GM19324 (cell line): Measurements from ENCODE around the gene NDUFA8.

Experiments
- ATAC-seq: cut with Tn5 transposase; IDR thresholded peaks from one replicate; pipeline ENCODE4 v1.9.1; 2021; ENCODE audit warnings: mild to moderate bottlenecking, moderate library complexity; ENCODE audit not compliant: unreplicated experiment, low FRiP score

Gene NDUFA8

GRCh38 chr9:122186301-122186700 is 26.7 kb upstream of the NDUFA8 start:
- no peak for ATAC-seq

GRCh38 chr9:122184551-122184950 is 25.0 kb upstream of the NDUFA8 start:
- ATAC-seq = no peak

GRCh38 chr9:122183501-122183900 is 23.9 kb upstream of the NDUFA8 start:
- no peak for ATAC-seq

GRCh38 chr9:122180633-122181032 is 21.1 kb upstream of the NDUFA8 start:
- no peak for ATAC-seq

- ATAC-seq = no peak
These were observed 20.1 kb upstream of the NDUFA8 start for GRCh38 chr9:122179690-122180074.

GRCh38 chr9:122179054-122179689 is 19.6 kb upstream of the NDUFA8 start:
- no peak for ATAC-seq

GRCh38 chr9:122176916-122177315 is 17.3 kb upstream of the NDUFA8 start:
- ATAC-seq = no peak

- ATAC-seq = no peak
These were observed 14.1 kb upstream of the NDUFA8 start for GRCh38 chr9:122173670-122174069.

- ATAC-seq = no peak
These were observed 12.6 kb upstream of the NDUFA8 start for GRCh38 chr9:122172131-122172530.

- ATAC-seq = no peak
These were observed 8.8 kb upstream of the NDUFA8 start for GRCh38 chr9:122168356-122168755.

- no peak for ATAC-seq
These were observed 4.7 kb upstream of the NDUFA8 start for GRCh38 chr9:122164286-122164685.

- no peak for ATAC-seq
These were observed 2.8 kb upstream of the NDUFA8 start for GRCh38 chr9:122162415-122162814.

GRCh38 chr9:122159925-122160246 is 307 bp upstream of the NDUFA8 start:
- no peak for ATAC-seq

- ATAC-seq = no peak
These were observed 1.4 kb downstream of the NDUFA8 start for GRCh38 chr9:122158202-122158601.

GRCh38 chr9:122155796-122156195 is 3.8 kb downstream of the NDUFA8 start:
- no peak for ATAC-seq

GRCh38 chr9:122151267-122151828 is 8.2 kb downstream of the NDUFA8 start:
- ATAC-seq = no peak

- ATAC-seq = no peak
These were observed 14.1 kb downstream of the NDUFA8 start for GRCh38 chr9:122145592-122145863.

GRCh38 chr9:122144836-122145591 is 14.6 kb downstream of the NDUFA8 start:
- no peak for ATAC-seq

- ATAC-seq = no peak
These were observed 15.6 kb downstream of the NDUFA8 start for GRCh38 chr9:122143876-122144405.

- no peak for ATAC-seq
These were observed 16.3 kb downstream of the NDUFA8 start for GRCh38 chr9:122143296-122143695.

- ATAC-seq = no peak
These were observed 17.9 kb downstream of the NDUFA8 start for GRCh38 chr9:122141671-122142070.
